NB4 (cell line): Measurements from ENCODE around the gene HYCC1.
"Not testable (repeated sequence)": the region's sequence is repeated elsewhere in the genome, so short reads cannot be mapped to it uniquely, and the experiment has no call there.

Source experiments
- DNase-seq: peaks from one replicate; pipeline ENCODE4 v3.0.0; 2010; ENCODE audit warnings: low read depth
- H3K4me3 ChIP-seq: one replicate; pipeline ENCODE4 v1.5.1; 2011; ENCODE audit warnings: mild to moderate bottlenecking, low read depth, low read length, moderate library complexity
- MYC ChIP-seq: IDR thresholded peaks from 2 replicates; pipeline ENCODE4 v1.6.1; 2011; ENCODE audit warnings: low read depth, low read length
- POLR2A ChIP-seq: IDR thresholded peaks from 2 replicates; pipeline ENCODE4 v1.6.1; 2011; ENCODE audit warnings: mild to moderate bottlenecking; ENCODE audit not compliant: insufficient read length; ENCODE audit errors: extremely low read depth
- TF ChIP-seq, protein P1 (sequence below): IDR thresholded peaks from 2 replicates; pipeline ENCODE4 v1.6.1; 2011; ENCODE audit warnings: low read depth, low read length
- TF ChIP-seq, protein P2 (sequence below): IDR thresholded peaks from one replicate; pipeline ENCODE4 v1.5.1; 2012; ENCODE audit warnings: low read depth, low read length

Gene HYCC1

DNA sequence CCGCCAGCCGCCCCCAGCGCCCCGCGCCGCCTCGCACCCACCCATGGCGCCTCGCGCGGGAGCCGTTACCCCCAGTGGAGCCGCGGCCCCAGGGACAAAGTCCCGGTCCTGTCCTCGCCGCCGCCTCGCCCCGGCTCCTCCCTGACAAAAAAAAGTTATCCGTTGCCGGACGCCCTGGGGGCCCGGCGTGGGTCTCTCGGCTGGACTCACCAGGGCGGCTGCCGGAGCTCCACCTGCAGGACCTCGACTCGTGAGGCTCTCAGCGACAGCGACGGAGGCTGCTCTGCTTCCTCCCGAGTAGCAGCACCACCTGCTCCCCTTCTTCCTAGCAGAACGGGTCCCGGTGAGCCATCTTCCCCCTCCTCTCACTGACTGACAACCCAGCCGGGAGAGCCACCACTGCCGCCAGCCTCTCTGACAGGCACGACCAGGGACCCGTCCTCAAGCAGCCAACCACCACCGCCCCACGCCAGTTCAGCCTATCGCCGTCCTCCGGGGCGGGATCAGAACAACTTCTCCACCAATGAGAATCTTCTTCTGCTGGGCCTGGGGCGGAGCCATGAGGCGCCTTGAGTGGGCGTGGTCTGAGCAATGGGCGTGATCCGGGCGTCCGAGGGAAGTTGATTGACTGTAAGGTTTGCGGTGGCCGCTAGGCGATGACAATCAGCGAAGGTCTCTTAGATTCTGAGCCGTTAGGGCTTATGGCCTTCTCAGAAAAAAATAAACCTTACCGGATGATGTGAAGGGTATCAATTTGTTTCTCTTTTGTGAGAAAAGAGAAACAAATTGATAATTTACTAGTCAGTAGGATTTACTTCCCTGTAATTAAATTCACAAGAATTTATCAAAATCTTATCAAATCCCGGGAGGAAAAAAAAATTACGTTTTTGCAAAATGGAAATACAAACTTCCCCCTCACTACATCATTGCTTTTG is at the start of gene HYCC1:
Gene HYCC1 (minus strand): TSS at position 416 of the 935 bp plus-strand sequence. CDS start 23,019 bp downstream, outside the sequence.
- TF ChIP-seq POLR2A (peak; percentile 99), MYC (peak; percentile 41)
- TF ChIP-seq, protein P1, sequence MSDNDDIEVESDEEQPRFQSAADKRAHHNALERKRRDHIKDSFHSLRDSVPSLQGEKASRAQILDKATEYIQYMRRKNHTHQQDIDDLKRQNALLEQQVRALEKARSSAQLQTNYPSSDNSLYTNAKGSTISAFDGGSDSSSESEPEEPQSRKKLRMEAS, result peak; percentile 19; the same call in 1 of the 2 replicates
- TF ChIP-seq, protein P2, sequence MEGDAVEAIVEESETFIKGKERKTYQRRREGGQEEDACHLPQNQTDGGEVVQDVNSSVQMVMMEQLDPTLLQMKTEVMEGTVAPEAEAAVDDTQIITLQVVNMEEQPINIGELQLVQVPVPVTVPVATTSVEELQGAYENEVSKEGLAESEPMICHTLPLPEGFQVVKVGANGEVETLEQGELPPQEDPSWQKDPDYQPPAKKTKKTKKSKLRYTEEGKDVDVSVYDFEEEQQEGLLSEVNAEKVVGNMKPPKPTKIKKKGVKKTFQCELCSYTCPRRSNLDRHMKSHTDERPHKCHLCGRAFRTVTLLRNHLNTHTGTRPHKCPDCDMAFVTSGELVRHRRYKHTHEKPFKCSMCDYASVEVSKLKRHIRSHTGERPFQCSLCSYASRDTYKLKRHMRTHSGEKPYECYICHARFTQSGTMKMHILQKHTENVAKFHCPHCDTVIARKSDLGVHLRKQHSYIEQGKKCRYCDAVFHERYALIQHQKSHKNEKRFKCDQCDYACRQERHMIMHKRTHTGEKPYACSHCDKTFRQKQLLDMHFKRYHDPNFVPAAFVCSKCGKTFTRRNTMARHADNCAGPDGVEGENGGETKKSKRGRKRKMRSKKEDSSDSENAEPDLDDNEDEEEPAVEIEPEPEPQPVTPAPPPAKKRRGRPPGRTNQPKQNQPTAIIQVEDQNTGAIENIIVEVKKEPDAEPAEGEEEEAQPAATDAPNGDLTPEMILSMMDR, result peak; percentile 35
- peak; percentile 100 for DNase-seq
- H3K4me3 ChIP-seq, result peak within 1 kb of the TSS; percentile 75

DNA sequence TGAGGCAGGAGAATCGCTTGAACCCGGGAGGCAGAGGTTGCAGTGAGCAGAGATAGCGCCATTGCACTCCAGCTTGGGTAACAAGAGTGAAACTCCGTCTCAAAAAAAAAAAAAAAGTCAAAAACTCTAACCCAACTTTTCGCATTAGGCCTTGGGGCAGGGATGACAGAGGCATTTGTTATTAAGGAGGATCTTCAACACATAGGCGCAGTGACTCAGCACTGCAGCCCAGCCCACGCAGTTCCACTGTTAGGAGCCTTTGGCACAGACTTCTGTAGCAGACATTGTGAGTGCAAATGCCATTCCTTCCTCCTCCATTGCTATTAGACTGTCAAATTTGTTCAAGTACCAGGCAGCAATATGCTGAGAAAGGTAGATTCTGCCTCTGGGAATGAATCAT is 48.5 kb upstream of the HYCC1 start:
- DNase-seq, result peak; percentile 38
- H3K4me3 ChIP-seq, result no peak overlapping the region
- TF ChIP-seq MYC, result no peak
- no peak for TF ChIP-seq POLR2A
- TF ChIP-seq, protein P2, result no peak
- TF ChIP-seq, protein P1, result no peak

DNA sequence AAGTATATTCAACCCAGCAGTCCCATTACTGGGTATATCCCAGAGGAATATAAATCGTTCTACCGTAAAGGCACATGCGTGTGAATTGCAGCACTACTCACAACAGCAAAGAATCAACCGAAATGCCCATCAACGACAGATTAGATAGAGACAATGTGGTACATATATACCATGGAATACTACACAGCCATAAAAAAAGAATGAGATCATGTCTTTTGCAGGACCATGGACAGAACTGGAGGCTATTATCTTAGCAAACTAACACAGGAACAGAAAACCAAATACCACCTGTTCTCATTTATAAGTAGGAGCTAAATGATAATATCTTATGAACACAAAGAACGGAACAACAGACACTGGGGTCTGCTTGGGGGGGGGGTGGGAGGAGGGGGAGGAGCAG is 47.4 kb upstream of the HYCC1 start:
- no peak for TF ChIP-seq MYC
- TF ChIP-seq, protein P2, result no peak
- TF ChIP-seq, protein P1, result no peak
- no peak for TF ChIP-seq POLR2A
- no peak for DNase-seq
- no peak overlapping the region for H3K4me3 ChIP-seq

DNA sequence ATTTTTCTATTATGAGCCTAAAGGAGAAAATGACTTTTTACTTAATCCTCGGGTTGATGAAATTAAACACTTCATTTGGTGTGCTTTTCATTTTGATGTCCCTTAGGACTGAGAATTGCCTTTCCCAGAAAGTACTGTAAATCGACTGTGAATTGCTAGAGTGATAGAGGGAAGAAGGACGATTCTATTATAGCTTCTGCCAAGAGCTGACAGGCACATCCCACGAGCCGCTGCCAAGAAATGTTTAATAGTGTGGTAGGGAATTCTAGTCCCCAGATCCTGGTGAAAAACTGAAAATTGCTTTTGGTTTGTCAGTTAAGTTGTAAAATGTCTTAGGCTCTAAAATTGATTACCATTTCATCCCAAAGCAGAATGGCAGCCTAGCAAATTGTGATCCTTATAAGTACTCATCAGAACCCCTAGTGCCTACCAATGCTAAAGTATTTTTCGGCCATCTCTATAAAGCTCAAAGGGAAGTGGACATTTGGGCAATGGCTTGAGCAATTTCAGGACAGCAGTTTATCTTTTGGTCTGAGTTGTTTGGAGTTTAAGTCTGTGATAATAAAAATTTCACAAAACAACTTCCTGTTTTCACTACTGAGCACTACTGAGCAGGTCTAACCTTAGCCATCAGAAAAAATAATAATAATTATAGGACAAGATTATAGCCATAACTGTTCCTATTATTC is 44.6 kb upstream of the HYCC1 start:
- TF ChIP-seq, protein P2, result no peak
- TF ChIP-seq MYC, result no peak
- no peak for TF ChIP-seq POLR2A
- TF ChIP-seq, protein P1, result no peak
- DNase-seq, result peak; percentile 57
- H3K4me3 ChIP-seq, result no peak overlapping the region

DNA sequence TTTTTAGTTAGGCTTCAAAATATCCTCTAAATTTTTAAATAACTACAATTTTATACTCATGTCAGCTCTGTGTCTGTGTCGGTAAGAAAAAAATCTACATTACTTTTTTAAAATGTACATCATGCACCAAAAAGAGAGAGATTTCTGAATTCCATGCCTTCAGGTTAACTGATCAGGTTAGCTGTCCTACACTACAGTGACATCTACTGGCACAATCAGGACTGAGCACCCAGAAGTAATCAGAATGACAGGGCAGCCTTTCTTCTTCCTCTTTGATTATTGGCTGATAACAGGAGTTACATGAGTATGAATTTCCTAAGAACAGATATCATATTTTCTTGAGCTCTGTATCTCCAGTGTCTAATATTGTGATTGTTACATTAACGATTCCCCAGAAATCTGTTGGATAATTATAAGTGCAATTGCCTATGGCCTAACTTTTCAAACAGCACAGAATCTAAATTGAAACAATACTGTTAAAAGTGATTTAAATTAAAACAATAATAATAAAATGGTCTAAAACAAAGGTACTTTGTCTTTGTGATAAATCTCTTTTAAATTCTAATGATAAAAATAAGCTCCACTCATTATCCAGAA is 41.8 kb upstream of the HYCC1 start:
- peak; percentile 83 for DNase-seq
- TF ChIP-seq MYC, result 0 out of 2 replicates have a peak, but pooled peaks have one; percentile 12
- TF ChIP-seq, protein P1, result peak; percentile 52; the same call in 1 of the 2 replicates
- TF ChIP-seq POLR2A, result no peak
- TF ChIP-seq, protein P2, result peak; percentile 96
- H3K4me3 ChIP-seq, result no peak overlapping the region

DNA sequence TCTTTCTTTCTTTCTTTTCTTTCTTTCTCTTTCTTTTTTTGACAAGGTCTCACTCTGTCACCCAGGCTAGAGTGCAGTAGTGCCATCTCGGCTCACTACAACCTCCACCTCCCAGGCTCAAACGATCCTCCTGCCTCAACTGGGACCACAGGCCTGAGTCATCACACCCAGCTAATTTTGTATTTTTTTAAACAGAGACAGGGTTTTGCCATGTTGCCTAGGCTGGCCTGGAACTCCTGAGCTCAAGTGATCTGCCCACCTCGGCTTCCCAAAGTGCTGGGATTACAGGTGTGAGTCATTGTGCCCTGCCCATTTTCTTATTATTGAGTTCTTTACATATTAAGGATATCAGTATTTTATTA is 37.2 kb upstream of the HYCC1 start:
- not testable (repeated sequence) for H3K4me3 ChIP-seq
- DNase-seq, result peak; percentile 25

DNA sequence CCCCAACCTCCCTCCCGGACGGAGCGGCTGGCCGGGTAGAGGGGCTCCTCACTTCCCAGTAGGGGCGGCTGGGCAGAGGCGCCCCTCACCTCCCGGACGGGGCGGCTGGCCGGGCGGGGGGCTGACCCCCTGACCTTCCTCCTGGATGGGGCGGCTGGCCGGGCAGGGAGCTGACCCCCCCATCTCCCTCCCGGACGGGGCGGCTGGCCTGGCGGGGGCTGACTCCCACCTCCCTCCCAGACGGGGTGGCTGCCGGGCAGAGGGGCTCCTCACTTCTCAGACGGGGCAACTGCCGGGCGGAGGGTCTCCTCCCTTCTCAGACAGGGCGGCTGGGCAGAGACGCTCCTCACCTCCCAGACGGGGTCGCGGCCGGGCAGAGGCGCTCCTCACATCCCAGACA is 32.4 kb upstream of the HYCC1 start:
- DNase-seq, H3K4me3 ChIP-seq: not testable (repeated sequence)

DNA sequence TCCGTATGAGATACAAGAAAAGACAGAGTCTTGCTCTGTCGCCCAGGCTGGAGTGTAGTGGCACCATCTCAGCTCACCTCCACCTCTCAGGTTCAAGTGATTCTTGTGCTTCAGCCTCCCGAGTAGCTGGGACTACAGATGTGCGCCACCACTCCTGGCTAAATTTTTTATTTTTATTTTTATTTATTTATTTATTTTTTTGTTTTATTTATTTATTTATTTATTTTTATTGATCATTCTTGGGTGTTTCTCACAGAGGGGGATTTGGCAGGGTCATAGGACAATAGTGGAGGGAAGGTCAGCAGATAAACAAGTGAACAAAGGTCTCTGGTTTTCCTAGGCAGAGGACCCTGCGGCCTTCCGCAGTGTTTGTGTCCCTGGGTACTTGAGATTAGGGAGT is 31.2 kb upstream of the HYCC1 start:
- not testable (repeated sequence) for DNase-seq, H3K4me3 ChIP-seq
